Lung (tissue), 12 donors: ENCODE measurements around the gene NASP. TPM values are rescaled to one million over a fixed set of nuclear protein-coding genes. Genes with fewer than 3 reads are reported as not detected.

Source experiments
- ATAC-seq: fragments of 200-7000 bp; cut with Tn5 transposase; one replicate; pipeline ENCODE4 v1.9.1; 2020; ENCODE audit warnings: moderate number of reproducible peaks; ENCODE audit not compliant: insufficient read depth, low FRiP score
- DNase-seq, 3 donors: peaks; one replicate each; pipeline ENCODE4 v3.0.0-alpha.2; 2013 to 2017
- H3K27ac ChIP-seq, 2 donors: one replicate each; pipeline ENCODE4 v1.5.1; 2013; ENCODE audit warnings: mild to moderate bottlenecking in 2 of 2, moderate library complexity in 2 of 2, control low read depth in 1 of 2, inconsistent platforms in 1 of 2, low read depth in 1 of 2, low read length in 1 of 2
- H3K27me3 ChIP-seq, 3 donors: one replicate each; pipeline ENCODE4 v1.5.1; 2013; ENCODE audit warnings: low read length in 2 of 3; ENCODE audit not compliant: control insufficient read depth in 3 of 3, insufficient read depth in 3 of 3
- H3K36me3 ChIP-seq, 4 donors: one replicate each; pipeline ENCODE4 v1.5.1; 2013; ENCODE audit warnings: low read length in 4 of 4, mild to moderate bottlenecking in 1 of 4, moderate library complexity in 1 of 4; ENCODE audit not compliant: control insufficient read depth in 4 of 4, insufficient read depth in 4 of 4
- H3K4me1 ChIP-seq, 5 donors: one replicate each; pipeline ENCODE4 v1.5.1; 2013; ENCODE audit warnings: low read length in 5 of 5, mild to moderate bottlenecking in 2 of 5, moderate library complexity in 1 of 5; ENCODE audit not compliant: control insufficient read depth in 5 of 5, insufficient read depth in 5 of 5
- H3K4me3 ChIP-seq: one replicate; pipeline ENCODE4 v1.5.1; 2013; ENCODE audit warnings: mild to moderate bottlenecking, control low read depth, moderate library complexity
- H3K9ac ChIP-seq, 2 donors: one replicate each; pipeline ENCODE4 v1.5.1; 2013; ENCODE audit warnings: low read length in 2 of 2, control low read depth in 1 of 2; ENCODE audit not compliant: insufficient read depth in 1 of 2
- H3K9me3 ChIP-seq, 4 donors: one replicate each; pipeline ENCODE4 v1.5.1; 2013; ENCODE audit warnings: low read length in 3 of 4, mild to moderate bottlenecking in 1 of 4, moderate library complexity in 1 of 4; ENCODE audit not compliant: control insufficient read depth in 4 of 4, insufficient read depth in 3 of 4
- WGBS, 2 donors: extraction: QIAGEN DNeasy Blood & Tissue Kit; methylation state at CpG; one replicate each; pipeline ENCODE4 v1.1.7; 2013; 5-methylcytosine and 5-hydroxymethylcytosine counted together
- polyA plus RNA-seq, 2 donors: library from polyadenylated mRNA; stranded (reverse); fragments of 200-250 nt; gene quantifications; one replicate each; pipeline ENCODE4 v1.2.1, GENCODE V29; 2013
- total RNA-seq, 2 donors: library from RNA; depleted of rRNA in 1 of 2; stranded (reverse); fragments of >200 nt in 1 of 2; gene quantifications; one replicate each; pipeline ENCODE4 v1.2.1, GENCODE V29; 2014 to 2021
- TF ChIP-seq, protein P1 (sequence below): IDR thresholded peaks from 2 replicates; pipeline ENCODE4 v1.5.1; 2012; ENCODE audit warnings: mild to moderate bottlenecking; ENCODE audit errors: control extremely low read depth, extremely low read depth
- donor health status: control.
- donor health status: control.
- donor health status: Bipolar disorder and iron deficiency.
- donor health status: healthy.
- donor health status: DM: yes; HTN: yes; CAD: no.

The NASP gene
- total and polyA plus RNA-seq, 4 donors = 56.8 to 110 (median 89.4) TPM

DNA sequence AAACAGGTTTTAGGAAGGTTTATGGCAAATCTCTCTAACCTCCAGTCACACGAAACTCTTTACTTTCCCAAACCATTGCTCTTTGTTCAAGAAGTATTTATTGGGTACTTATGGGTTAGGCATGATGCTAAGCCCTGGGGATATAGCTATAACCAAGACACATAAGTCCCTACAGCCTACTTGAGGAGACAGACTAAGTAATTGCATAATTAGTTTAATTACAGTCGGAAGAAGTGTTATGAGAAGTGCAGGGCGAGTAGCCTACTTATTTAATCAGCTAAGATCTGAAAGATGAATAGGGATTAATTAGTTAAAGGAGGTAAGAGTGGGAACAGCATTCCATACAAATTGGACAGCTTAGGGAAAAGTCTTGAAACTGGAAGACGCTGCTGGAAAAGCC lies 13.2 kb upstream of the NASP start:
- WGBS, 2 donors = 91 to 93% methylated on average over 4 of the region's 4 CpGs
- no peak for DNase-seq
- peaks cover 0 to 31% (median 27%) of the 10 kb centered on the region in 4 donors for H3K36me3 ChIP-seq
- no peak for ATAC-seq
- H3K9ac ChIP-seq = no peak overlapping the region
- TF ChIP-seq, protein P1, sequence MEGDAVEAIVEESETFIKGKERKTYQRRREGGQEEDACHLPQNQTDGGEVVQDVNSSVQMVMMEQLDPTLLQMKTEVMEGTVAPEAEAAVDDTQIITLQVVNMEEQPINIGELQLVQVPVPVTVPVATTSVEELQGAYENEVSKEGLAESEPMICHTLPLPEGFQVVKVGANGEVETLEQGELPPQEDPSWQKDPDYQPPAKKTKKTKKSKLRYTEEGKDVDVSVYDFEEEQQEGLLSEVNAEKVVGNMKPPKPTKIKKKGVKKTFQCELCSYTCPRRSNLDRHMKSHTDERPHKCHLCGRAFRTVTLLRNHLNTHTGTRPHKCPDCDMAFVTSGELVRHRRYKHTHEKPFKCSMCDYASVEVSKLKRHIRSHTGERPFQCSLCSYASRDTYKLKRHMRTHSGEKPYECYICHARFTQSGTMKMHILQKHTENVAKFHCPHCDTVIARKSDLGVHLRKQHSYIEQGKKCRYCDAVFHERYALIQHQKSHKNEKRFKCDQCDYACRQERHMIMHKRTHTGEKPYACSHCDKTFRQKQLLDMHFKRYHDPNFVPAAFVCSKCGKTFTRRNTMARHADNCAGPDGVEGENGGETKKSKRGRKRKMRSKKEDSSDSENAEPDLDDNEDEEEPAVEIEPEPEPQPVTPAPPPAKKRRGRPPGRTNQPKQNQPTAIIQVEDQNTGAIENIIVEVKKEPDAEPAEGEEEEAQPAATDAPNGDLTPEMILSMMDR = no peak
- no peak overlapping the region for H3K4me3 ChIP-seq
- no peak overlapping the region for H3K27ac ChIP-seq
- H3K9me3 ChIP-seq = no peaks in the 10 kb centered on the region
- H3K27me3 ChIP-seq = no peaks in the 10 kb centered on the region
- peaks cover 0 to 7% (median 0%) of the 10 kb centered on the region in 5 donors for H3K4me1 ChIP-seq

DNA sequence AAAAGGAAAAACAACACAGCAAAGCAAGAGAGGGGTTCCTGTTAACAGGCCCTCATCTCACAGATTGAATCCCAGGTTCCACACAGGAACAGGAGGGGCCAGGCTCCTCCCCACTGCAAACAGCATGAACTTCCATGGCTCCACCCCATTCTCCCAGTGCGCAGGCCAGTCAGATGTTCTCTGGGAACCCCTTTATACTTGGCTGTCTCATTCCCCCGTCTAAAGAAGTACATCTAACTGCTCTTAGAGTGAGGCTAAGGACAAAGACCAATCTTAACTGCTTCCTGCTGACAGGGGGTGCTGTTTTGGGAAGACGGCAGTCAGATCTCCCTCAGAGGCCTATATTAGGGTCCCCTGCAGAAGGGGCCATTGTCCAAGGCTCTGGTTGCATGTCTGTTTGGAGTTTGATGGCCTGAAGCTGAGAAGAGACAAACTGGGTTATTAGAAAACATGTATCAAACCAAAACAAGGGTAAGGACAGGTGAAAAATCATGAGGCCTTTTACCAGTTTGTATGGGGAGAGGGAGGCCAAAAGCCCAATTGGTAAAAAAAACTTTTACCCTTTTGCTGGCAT lies 10.5 kb upstream of the NASP start:
- H3K9me3 ChIP-seq = no peaks in the 10 kb centered on the region
- 74 to 75% methylated on average over 3 of the region's 3 CpGs for whole genome bisulfite sequencing, 2 donors
- TF ChIP-seq, protein P1 = no peak
- peaks cover 0 to 17% (median 12%) of the 10 kb centered on the region in 4 donors for H3K36me3 ChIP-seq
- H3K9ac ChIP-seq = no peak overlapping the region
- H3K4me3 ChIP-seq = no peak overlapping the region
- no peak overlapping the region for H3K27ac ChIP-seq
- DNase-seq (no peak), ATAC-seq (no peak)
- no peaks in the 10 kb centered on the region for H3K27me3 ChIP-seq
- no peaks in the 10 kb centered on the region for H3K4me1 ChIP-seq

DNA sequence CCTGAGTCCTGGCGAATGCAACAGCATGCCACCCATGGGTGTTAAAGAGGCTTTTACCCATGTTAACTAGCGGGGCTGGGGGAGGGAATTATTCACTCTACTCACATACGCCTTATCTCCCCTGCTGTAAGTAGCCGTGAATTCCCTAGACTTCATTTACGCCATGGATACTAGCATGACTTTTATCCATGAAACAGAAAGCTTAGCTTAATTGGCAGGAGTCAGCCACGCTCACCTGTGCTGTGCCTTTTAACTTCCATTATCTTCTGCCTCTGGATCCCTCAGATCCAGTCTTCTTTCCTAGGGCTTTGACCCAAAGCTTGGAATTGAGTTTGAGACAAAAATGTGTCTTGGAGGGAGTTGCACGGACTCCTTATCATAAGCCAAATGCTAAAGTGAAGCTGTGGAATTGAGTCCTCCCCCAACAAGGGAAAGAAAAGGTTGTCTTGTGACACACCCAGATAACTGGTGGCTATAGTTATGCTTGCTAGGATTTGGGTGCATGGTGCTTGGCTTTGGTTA lies 9.7 kb upstream of the NASP start:
- Histone ChIP-seq H3K4me1 (no peaks in the 10 kb centered on the region), H3K27ac (no peak overlapping the region), H3K27me3 (no peaks in the 10 kb centered on the region), H3K4me3 (no peak overlapping the region), H3K36me3 (peaks cover 0 to 12% (median 8%) of the 10 kb centered on the region in 4 donors), H3K9ac (no peak overlapping the region), H3K9me3 (no peaks in the 10 kb centered on the region)
- TF ChIP-seq, protein P1 = no peak
- DNase-seq (no peak), ATAC-seq (no peak)
- WGBS, 2 donors = 91 to 97% methylated on average over 7 of the region's 7 CpGs
